Epithelial cell of prostate (primary cell): ENCODE results near the gene FBXO42.

Experiments used
- DNase-seq: peaks from one replicate; pipeline ENCODE4 v3.0.0-alpha.2; 2011; ENCODE audit warnings: low read depth, low spot score
- H3K27ac ChIP-seq: fragments of 450-650 bp; 2 replicates; pipeline ENCODE4 v1.5.1; 2017; ENCODE audit warnings: mild to moderate bottlenecking

FBXO42 gene

DNA sequence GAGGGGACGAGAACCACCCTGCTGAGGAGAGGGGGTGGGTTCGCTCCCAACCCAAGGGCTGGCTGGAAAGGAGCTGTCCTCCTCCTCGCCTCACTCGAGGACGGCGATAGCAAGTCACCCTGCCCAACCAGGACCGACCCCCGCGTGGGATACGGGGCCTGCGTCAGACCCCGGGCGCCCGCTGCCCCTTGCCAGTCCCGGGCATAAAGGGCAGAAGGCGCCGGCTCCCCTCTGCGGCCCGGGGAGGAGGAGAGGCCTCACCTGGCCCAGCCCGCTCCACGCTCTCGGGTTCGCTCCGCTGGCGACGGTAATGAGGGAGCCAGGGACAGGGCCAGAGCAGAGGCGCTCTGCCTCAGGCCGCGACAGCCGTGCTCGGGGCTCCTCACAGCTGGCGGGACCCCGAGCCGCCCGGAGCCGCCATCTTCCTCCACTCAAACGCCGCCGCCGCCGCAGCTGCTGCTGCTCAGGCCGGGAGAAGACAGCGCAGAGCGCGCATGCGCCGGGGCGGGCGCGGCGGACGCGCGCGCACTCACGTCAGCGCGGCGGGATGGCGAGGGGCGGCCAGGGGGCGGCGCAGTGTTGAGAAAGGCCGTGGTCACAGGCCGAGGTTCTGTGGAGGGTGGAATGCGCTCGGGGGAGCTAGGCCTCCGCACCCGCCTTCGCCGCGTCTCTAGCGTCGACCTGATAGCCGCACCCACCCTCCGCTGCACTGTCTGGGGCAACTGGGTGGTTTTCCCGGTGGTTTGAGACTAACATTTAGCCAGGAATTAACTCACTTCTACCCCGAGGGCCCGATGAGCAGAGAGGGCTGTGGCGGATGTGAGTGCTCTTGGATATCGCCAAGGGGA, at the start of gene FBXO42:
Gene FBXO42, minus strand, starts transcription at position 487 of the 848 bp plus-strand sequence. CDS start 37,062 bp downstream, outside the sequence.
- H3K27ac ChIP-seq: peak within 1 kb of the TSS; percentile 86
- DNase-seq: peak; percentile 37

DNA sequence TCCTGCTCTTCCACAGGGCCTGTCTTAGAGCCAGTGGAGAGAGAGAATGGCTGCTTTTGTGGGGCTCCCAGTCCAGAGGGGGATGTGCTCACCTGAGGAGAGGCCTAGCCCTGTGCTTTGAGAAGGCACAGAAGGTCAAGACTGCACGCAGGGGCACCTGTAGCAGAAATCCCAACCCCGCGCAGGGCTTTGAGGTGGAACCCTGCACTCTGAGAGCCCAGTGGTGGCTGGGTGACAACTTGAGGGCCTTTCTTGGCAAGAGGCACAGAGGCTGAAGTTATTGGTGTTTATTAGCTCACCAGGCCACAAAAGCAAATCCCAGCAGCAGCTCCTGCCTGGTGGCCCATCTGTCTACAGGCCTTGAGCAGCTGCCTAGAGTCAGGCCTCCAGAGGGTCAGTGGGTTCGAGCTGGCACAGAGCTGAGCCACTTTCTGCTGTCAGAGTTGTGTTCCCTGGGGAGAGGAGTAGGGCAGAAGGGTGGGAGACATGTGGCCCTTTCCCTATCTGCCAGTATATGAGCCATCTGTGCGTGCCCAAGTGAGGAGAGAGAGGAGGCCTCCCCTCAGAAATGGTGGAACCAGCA, 46.2 kb upstream of the FBXO42 start:
- H3K27ac ChIP-seq: no peak overlapping the region
- no peak for DNase-seq

DNA sequence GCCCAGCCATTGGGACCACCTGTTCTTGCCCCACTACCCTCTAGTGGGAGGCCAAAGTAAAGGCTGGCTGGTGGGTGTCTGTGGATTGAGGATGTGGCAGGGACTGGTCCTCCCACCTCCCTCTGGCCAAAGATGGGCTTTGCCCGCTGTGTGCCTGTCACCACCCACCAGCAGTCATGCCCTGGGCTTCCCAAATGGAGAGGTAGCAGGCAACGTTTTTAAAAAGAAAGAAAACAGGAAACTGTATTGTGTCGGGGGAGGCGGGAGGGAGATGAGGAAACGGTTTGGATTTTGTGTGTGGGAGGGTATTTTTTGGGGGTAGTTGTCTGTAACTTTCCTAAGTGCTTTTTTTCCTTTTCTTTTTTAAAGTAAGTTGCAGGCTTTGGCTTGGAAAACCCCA, 44.8 kb upstream of the FBXO42 start:
- H3K27ac ChIP-seq: no peak overlapping the region
- no peak for DNase-seq

DNA sequence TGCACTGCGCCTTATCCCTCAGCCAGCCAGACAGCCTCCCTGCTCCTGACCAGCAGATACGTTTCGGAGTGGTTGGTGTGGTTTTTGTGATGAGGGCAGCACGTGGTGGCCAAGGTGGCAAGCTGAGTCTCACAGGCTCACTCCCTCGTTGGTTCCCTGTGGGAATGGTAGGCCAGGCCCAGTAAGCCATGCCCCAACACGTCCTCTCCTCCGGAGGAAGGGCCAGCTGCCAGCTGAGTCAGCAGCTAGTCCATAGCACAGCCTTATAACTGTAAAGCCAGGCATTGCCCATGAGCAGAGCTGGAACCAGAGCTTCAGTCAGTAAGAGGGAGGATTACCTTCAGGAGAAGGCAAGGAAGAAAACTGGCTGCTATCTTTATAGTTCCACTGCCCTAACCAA, 44.3 kb upstream of the FBXO42 start:
- peak; percentile 92 for DNase-seq
- peak overlapping the region; percentile 43 for H3K27ac ChIP-seq

DNA sequence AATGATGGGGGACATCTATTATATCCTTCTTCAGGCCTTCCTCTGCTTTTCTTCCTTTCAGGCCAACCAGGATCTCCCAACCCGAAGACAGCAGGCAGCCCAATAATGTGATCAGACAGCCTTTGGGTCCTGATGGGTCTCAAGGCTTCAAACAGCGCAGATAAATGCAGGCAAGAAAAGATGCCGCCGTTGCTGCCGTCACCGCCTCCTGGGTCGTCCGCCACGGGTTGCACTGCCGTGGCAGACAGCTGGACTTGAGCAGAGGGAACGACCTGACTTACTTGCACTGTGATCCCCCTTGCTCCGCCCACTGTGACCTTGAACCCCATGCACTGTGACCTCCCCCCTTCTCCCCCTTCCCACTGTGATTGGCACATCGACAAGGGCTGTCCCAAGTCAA, 42.7 kb upstream of the FBXO42 start:
- DNase-seq: no peak
- H3K27ac ChIP-seq: no peak overlapping the region

DNA sequence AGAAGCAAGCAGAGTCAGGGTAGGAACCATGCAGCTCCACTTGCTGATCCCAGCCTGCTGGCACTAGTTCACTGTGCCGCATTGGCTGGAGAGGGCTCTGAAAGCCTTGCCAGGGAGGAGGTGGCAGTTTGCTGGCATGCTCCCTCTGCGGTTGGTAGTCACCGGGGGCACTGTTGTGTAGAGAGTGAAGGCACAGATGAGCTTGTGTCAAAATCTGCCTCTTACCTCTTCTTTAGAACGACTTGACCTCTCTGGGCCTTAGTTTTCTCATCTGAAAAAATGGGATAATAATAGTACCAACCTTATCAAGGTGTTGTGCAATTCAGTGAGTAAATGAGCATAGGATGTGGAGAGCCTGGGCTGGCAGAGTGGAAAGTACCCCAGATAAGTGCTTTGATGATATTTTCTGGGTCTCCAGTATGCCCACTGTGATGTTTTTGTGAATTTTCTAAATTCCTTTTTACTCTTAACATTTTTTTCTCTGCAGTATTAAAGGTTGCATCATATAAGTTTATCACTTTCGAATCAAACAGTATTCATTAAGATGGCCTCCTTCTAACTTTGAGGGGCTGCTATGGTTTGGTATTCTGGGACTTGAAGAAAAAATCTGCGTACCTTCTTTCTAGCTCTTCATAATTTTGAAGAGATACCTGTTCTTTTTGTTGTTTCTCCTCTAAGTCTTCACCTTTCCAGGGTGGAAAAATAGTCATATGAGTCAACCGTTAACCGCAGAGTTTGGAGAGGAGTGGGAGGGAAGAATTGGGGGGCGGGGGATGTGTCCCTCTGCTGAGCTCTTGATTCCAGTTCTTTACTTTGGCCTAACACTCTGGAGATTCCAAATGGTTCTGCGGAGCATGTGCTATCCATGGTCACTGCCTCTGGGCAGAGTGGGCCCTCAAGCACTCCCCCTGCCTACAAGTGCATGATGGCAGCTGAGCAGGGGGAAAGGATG, 41.6 kb upstream of the FBXO42 start:
- H3K27ac ChIP-seq: no peak overlapping the region
- DNase-seq: no peak

DNA sequence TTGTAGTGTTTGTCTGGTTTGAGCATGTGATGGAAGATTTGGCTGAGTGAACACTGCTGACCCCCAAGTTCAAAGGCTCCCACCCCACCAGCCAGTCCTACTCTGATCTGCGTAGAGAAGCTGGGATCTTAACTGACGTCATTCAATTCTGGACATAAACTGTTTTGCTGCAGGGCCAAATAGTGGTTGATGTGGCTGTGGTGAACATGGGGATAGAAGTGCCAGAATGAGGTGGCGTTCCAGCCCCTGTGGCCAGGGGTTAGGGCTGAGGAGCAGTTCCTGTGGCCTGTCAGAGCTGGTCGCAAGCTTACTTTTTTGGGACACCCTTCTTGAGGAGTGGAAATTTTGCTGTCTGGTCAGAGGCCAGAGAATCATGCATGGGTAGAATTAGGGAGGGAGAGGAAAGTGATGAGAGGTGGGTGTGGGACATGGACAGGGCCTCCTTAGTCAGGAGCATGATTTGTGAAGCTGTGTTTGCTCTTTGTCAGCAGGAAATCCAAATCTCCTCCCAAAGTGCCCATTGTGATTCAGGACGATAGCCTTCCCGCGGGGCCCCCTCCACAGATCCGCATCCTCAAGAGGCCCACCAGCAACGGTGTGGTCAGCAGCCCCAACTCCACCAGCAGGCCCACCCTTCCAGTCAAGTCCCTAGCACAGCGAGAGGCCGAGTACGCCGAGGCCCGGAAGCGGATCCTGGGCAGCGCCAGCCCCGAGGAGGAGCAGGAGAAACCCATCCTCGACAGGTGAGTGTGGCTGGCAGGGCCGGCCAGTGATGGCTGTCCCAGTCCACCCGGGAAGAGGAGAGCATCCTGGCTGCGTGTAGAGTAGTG, 40.7 kb upstream of the FBXO42 start:
- no peak overlapping the region for H3K27ac ChIP-seq
- no peak for DNase-seq

DNA sequence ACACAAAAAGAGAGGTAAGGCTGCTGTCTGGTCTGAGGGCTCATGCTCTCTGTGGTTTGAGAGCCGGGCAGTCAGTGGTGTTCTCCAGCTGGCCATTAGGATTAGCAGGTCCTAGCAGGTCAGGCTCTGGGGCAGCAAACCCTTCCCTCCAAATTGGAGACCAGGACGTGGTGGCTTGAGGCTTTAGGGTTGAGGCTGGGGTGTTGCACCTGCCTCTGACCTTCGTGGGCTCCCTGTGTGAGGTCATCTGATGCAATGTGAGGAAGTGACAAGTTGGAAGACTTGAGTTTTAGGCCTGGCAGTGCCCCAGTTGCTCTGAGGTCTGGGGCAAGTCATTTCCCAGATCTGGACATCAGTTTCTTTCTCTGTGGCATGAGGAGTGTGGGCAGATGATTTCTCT, 39.1 kb upstream of the FBXO42 start:
- DNase-seq: no peak
- no peak overlapping the region for H3K27ac ChIP-seq

DNA sequence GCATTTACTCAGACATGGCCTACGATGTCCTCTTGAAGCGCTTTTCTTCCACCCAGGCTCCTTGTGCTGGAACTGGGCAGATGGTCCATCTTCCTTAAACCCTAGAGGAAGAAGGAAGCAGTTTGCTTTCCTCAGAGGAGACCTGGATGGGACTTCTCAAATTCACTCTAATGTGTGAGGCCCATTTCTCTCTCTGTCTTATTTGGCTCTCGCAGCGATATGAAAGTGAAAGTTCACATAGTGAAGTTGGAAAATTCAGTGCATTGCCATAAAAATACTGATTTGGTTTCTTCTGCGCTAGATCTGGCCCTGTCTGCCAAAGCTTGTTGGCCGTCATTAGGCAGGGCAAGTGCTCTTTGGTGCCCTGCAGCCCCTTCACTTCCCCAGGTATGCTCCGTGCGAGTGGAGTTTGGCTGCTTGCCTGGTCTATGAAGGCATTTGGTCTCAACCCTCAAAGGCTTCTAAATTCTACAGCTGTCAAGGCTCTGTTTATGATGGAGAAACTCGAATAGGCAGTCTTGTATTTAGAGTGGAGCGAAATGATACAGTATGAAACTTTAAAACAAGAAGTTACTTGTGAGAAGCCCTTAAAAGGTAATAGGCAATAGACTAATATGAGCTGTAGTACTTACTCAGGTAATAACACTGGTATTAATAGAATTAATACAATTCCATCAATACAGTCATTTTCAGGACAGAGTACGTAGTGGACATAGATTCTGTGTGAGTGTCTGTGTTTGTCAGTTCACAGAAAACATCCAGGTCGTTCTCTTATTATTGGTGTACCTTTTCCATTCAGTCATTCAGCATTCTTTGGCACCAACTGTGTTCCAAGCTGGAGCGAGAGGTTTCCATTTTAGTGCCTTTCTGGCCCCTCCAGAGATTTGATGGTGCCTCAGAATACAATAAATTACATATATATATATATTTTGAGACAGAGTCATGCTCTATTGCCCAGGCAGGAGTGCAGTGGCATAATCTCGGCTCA, 35.2 kb upstream of the FBXO42 start:
- DNase-seq: no peak

DNA sequence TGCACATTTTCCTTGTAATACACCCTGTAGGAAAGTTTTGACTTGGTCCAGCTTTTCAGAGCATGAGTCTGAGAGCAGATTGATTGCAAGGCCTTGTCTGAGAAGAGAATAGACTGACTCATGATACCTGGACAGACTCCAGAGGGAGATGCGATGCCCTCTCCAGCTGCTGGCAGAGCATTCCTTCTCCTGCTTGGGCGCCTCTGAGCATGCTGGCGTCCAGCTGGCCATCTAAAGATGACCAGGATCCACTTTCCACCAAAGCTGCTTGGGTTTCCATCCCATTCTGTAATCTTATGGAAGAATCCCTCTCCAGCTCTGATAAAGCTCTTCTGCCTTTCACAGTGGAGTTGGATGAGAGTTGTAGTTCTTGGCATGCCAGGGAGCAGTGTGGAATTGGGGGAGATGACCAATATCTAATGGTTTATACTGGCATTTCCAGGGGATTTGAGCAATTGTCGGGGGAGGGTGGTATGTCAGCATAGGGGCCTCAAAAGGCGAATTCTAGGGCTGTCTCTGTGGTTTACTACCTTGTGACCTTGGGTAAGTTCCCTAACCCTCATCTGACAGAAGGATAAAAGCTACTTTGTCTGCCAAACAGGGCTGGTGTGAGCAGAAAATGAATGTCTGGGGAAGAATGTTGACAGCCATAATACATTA, 34.3 kb upstream of the FBXO42 start:
- H3K27ac ChIP-seq: no peak overlapping the region

More for the DNA sequence above, 35.2 kb upstream of the FBXO42 start:
- H3K27ac ChIP-seq: no peak overlapping the region

DNA sequence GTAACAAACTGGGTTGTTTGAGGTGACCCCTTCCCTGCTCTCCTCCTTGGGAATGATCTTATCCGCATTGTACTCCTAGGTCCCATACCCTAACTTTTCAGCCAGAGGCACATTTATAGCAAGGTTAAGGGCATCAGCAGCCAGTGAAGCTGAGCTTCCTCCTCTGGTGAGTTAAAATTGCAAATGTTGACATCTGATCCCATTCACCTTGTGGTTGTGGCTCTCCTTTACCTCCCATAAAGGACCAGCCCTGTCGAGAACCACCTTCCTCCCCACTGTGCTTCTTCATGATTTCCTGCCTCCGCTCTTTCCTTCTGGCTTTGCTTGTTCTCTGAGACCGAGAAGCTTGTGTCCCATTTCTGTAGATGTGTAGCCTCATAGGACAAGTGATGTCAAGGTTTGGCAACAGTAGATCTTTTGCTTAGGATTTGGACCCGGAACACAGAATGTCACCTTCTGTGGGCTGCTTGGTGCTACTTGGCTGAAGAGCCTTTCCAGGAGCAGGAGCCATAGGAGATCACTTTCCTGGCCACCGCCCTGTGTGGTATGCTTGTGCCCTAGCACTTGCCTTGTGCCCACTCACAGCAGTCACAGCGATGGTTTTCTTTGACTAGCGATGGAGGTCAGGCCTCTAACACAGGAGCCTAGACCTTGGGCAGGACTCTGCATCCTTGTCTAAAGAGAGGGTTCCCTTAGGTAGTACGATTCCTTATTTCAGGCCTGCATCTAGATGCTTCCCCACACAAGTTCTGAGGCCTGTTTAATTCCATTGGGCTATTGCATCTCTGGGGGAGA, 33.6 kb upstream of the FBXO42 start:
- no peak for DNase-seq
- no peak overlapping the region for H3K27ac ChIP-seq

More for the DNA sequence above, 34.3 kb upstream of the FBXO42 start:
- DNase-seq: peak; percentile 44

DNA sequence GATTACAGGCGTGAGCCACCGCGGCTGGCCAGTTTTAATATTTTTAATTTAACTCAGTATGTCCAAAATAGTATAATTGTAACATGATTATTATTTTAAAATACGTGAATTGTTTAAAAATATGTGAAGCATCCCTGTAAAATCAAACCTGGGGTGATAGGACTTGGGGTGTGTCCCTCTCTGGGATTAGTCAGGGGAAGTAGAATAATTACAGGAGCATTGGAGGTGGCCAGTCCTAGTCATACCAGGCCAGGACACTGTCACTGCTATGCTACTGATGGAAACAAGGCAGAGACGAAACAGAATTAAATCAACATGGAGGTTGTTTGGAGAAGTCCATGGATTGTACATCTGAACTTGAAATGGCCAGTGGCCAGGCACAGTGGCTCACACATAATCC, 31.6 kb upstream of the FBXO42 start:
- DNase-seq: no peak
- no peak overlapping the region for H3K27ac ChIP-seq

DNA sequence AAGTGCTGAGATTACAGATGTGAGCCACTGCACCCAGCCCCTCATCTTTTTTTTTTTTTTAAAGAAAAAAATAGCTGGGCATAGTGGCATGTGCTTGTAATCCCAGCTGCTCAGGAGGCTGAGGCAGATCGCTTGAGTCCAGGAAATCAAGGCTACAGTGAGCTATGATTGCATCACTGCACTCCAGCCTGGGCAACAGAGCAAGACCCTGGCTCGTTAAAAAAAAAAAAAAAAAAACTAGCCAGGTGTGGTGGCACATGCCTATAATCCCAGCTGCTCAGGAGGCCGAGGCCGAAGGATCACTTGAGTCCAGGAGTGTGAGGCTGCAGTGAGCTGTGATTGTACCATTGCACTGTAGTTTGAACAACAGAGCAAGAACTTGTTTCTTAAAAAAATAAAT, 28.6 kb upstream of the FBXO42 start:
- DNase-seq: no peak

DNA sequence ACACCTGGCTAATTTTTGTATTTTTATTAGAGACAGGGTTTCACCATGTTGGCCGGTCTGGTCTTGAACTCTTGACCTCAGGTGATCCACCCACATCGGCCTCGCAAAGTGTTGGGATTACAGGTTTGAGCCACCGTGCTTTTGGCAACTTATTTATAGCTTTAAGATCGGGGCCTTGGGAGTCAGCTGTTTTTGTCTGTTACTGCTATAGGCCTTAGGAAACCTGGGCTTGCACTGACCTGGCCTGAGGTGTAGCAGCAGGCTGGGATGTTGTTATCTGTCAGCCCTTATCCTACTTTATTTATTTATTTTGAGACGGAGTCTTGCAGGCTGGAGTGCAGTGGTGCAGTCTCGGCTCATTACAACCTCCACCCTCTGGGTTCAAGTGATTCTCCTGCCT, 26.2 kb upstream of the FBXO42 start:
- no peak overlapping the region for H3K27ac ChIP-seq
- DNase-seq: no peak

More for the DNA sequence above, 28.6 kb upstream of the FBXO42 start:
- no peak overlapping the region for H3K27ac ChIP-seq

DNA sequence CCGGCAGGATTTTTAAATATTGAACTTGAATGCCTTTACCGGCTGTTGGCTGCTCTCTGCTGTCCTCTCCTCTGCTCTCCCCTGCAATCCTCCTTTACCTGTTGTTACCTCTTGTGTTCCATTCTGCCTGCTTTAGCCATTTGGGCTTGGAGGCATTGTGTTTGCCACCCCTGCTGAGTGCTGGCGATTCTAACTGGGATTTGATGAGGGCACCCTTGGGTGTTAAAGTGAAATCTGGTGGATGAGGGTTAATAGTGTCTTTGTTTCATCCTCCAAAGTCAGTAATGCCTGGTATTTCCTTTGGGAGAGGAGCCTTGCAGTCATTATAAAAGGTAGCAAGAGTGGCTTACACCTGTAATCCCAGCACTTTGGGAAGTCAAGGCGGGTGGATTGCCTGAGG, 24.7 kb upstream of the FBXO42 start:
- DNase-seq: no peak
- H3K27ac ChIP-seq: no peak overlapping the region

DNA sequence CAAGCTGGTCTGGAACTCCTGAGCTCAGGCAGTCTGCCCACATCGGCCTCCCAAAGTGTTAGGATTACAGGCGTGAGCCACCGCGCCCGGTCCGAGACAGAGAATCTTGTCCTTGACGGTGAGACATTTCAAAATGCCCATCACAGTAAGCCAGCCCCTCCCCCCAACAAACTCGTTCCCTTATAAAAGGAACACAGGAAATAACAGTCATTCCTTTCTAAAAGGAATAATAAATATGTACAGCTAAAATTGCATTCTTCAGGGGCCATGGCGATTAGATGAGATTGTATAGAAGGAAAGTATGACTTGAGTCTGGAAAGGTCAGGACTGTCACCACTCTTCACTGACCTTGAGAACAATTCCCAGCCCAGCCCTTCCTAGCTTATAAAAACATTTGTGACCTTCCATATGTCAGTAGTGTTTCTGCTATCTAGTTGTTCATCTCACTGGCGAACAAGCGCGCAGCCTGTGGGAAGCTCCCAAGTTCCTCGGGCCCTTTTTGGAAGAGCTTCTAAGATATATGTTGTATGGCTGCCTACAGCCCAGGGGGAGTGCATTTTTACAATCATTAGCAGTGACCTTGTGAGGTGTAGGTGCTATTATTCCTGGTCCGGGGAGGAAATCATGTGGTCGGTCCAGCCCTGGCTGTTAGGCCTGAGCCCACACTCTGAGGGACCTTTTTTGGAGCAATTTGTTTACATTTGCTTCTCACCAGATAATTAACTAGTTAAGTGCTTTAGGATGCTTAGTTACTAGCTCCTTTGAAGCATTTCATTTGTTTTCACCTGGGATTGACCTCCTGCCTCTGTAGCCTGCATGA, 23.5 kb upstream of the FBXO42 start:
- no peak for DNase-seq
- no peak overlapping the region for H3K27ac ChIP-seq

DNA sequence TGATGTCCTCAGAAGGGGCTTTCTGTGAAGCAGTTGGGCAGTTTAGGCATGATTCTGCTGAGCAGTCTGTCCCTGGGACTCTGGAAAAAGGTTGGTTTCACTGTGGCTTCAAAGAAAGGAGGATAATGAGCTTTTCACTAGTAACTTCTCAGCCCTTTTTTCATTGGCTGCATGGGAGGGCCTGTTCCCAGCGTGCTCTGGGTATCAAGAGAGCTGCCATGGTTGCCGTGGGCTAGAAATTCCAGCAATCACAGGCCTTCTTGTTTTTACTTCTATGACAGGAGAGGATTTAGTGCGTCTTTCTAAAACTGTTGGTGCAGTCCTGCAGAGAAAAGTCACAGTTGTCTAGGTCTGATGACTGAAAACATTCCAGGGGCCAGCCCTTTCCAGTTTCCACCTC, 22.0 kb upstream of the FBXO42 start:
- no peak overlapping the region for H3K27ac ChIP-seq
- DNase-seq: no peak
